Psoas muscle (tissue), 8 donors: ENCODE results near the gene SLC9A2. TPM values are rescaled to one million over a fixed set of nuclear protein-coding genes. Genes with fewer than 3 reads are reported as not detected.

Experiments used
- ATAC-seq, 4 donors: fragments of 200-7000 bp; cut with Tn5 transposase; one replicate each; pipeline ENCODE4 v1.9.1; 2020; ENCODE audit warnings: moderate library complexity in 3 of 4, mild to moderate bottlenecking in 2 of 4
- DNase-seq, 2 donors: peaks; one replicate each; pipeline ENCODE4 v3.0.0-alpha.2; 2020
- H3K27ac ChIP-seq: fragments of 200-600 bp; one replicate; pipeline ENCODE4 v1.8.0; 2022
- H3K27me3 ChIP-seq, 3 donors: fragments of 200-600 bp in 1 of 3; one replicate each; pipeline versions ENCODE4 v1.6.1 to v1.8.0; 2013 to 2022; ENCODE audit warnings: low read length in 2 of 3, mild to moderate bottlenecking in 2 of 3, moderate library complexity in 1 of 3; ENCODE audit not compliant: insufficient read depth in 3 of 3
- H3K36me3 ChIP-seq, 2 donors: fragments of 200-600 bp in 1 of 2; one replicate each; pipeline versions ENCODE4 v1.6.1 to v1.8.0; 2013 to 2022; ENCODE audit warnings: low read depth in 1 of 2, mild to moderate bottlenecking in 1 of 2, moderate library complexity in 1 of 2; ENCODE audit not compliant: insufficient read depth in 1 of 2
- H3K4me1 ChIP-seq: fragments of 200-600 bp; one replicate; pipeline ENCODE4 v1.8.0; 2022
- H3K4me3 ChIP-seq: fragments of 200-600 bp; one replicate; pipeline ENCODE4 v1.8.0; 2022; ENCODE audit warnings: mild to moderate bottlenecking
- H3K9me3 ChIP-seq: fragments of 200-600 bp; one replicate; pipeline ENCODE4 v1.8.0; 2022
- CTCF ChIP-seq: fragments of 200-600 bp; IDR thresholded peaks from one replicate; pipeline ENCODE4 v1.8.0; 2022; ENCODE audit warnings: antibody characterized with exemption
- WGBS, 3 donors: extraction: QIAGEN DNeasy Blood & Tissue Kit; methylation state at CpG; one replicate each; pipeline versions ENCODE4 v1.1.6 to v1.1.7; 2013; 5-methylcytosine and 5-hydroxymethylcytosine counted together
- intact Hi-C, 2 donors: fragments of 100-400 bp; cut with DNase I; formaldehyde crosslinking; loops; one replicate each; pipeline versions ENCODE4 v1.11.0 to v1.14.2; 2022
- polyA plus RNA-seq, 3 donors: library from polyadenylated mRNA; stranded (reverse); fragments of 200-250 nt; gene quantifications; one replicate each; pipeline ENCODE4 v1.2.3, GENCODE V29; 2013
- total RNA-seq, 4 donors: library from RNA; stranded (reverse); fragmentation: NEBNext Ultra II Directional in 2 of 4; extraction: Animal tissue kit (Norgen Biotek cat#: 25700) in 2 of 4; gene quantifications; one replicate each; pipeline versions ENCODE4 v1.2.1 to v1.2.4, GENCODE V29; 2021 to 2023
- donor health status: healthy with polysubstance abuse.
- donor health status: DM: no; HTN: no; CAD: no; lungs with moderate emphysema.
- donor health status: Bipolar disorder and iron deficiency.
- donor health status: healthy.
- donor health status: DM: yes; HTN: yes; CAD: no.
- donor health status: DM: no; HTN: no; CAD: no.
- donor health status: DM: no; HTN: no; CAD: no.
- donor health status: DM: yes; HTN: yes; CAD: no.

The SLC9A2 gene
- total and polyA plus RNA-seq, 7 donors = 0.81 to 9.3 (median 6.3) TPM

GRCh38 chr2:102678442-102678841 lies 59.1 kb downstream of the SLC9A2 start:
- no peak for TF ChIP-seq CTCF
- Histone ChIP-seq H3K9me3 (no peaks in the 10 kb centered on the region), H3K27ac (no peak overlapping the region), H3K4me3 (no peak overlapping the region), H3K4me1 (no peaks in the 10 kb centered on the region), H3K36me3 (peaks cover 0 to 2% of the 10 kb centered on the region in 2 donors), H3K27me3 (no peaks in the 10 kb centered on the region)
- ATAC-seq (no peak), DNase-seq (no peak)
- intact Hi-C loops = loop anchor here in 1 of 2 donors (2.0 kb wide), 1 partner anchor 20 kb away; no protein-coding TSS in a partner anchor
- WGBS, 3 donors = 81 to 90% (median 89%) methylated on average over 5 of the region's 5 CpGs

DNA sequence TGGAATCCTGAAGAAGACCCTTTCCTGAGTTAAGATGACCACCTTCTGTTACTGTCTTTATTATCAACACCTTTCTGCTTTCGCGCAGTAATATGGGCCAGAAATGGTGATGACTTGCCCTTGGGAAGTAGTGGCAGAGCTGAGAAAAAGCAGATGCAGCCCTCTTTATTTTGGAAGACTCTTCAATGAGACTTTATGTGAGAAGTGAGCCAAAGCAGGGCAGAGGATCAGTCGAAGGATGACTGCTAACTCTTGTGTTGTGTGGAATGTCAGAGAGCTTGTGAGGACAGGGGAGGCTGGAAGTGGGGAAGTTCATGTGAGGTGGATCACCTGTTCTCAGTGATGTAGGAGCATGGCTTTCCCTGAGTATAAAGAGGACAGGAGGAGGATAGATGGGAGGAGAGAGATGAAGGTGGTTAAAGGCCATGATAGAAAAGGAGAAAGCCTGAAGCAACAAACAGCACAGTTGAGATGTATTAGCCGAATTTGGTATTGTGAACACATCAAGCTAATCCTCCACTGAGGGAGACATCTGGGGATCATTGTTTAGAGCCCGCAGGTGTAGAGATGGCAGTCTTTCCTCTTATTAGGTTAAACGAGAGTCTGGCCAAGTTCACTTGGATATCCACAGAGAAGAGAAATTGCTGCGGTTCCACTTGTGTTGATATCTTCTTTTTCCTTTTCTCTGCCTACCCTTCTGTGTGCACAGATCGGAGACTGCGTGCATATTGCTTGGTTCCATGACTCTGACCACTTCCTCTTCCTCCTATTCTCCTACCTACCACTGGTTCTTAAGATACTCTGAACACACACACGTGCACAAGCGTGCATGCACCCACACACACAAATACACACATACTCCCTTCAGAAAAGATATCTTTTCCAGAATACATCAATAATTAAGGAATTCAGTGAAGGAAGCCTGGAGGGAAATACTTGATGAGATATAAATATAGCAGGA lies 67.4 kb downstream of the SLC9A2 start:
- WGBS, 3 donors = 81 to 87% (median 84%) methylated on average over 11 of the region's 11 CpGs
- ATAC-seq = no peak
- intact Hi-C loops = loop anchor here in 1 of 2 donors (10.0 kb wide), 1 partner anchor 162 kb away; no protein-coding TSS in a partner anchor
- Histone ChIP-seq H3K4me1 (no peaks in the 10 kb centered on the region), H3K27ac (no peak overlapping the region), H3K36me3 (peaks cover 0 to 10% of the 10 kb centered on the region in 2 donors), H3K9me3 (no peaks in the 10 kb centered on the region), H3K27me3 (no peaks in the 10 kb centered on the region), H3K4me3 (no peak overlapping the region)
- no peak for DNase-seq
- no peak for TF ChIP-seq CTCF

GRCh38 chr2:102690012-102690411 lies 70.7 kb downstream of the SLC9A2 start:
- ATAC-seq (no peak), DNase-seq (no peak)
- WGBS, 3 donors = 53 to 73% (median 53%) methylated on average over 5 of the region's 5 CpGs
- H3K36me3 ChIP-seq = peaks cover 0 to 11% of the 10 kb centered on the region in 2 donors
- H3K4me1 ChIP-seq = no peaks in the 10 kb centered on the region
- no peak overlapping the region for H3K27ac ChIP-seq
- intact Hi-C loops = no loop called here
- no peak overlapping the region for H3K4me3 ChIP-seq
- no peak for TF ChIP-seq CTCF
- no peaks in the 10 kb centered on the region for H3K27me3 ChIP-seq
- H3K9me3 ChIP-seq = no peaks in the 10 kb centered on the region

- no peak for DNase-seq
- H3K27ac ChIP-seq = no peak overlapping the region
- H3K4me1 ChIP-seq = no peaks in the 10 kb centered on the region
- peaks cover 0 to 11% of the 10 kb centered on the region in 2 donors for H3K36me3 ChIP-seq
- H3K27me3 ChIP-seq = no peaks in the 10 kb centered on the region
- ATAC-seq = no peak
- TF ChIP-seq CTCF = no peak
- intact Hi-C loops = no loop called here
- WGBS, 3 donors = 88 to 95% (median 91%) methylated on average over 2 of the region's 2 CpGs
- no peak overlapping the region for H3K4me3 ChIP-seq
- no peaks in the 10 kb centered on the region for H3K9me3 ChIP-seq
These were observed 77.1 kb downstream of the SLC9A2 start for GRCh38 chr2:102696463-102696862.
